ENCODE data around the gene CALM3.

- TF ChIP-seq REST (IDR thresholded peaks at IDR 0.05; ENCODE audit: insufficient read depth in 1 of 2, low read depth in 2 of 2, low read length in 2 of 2) (no peak), POLR2AphosphoS5 (IDR thresholded peaks at IDR 0.05; ENCODE audit: low read depth, low read length) (no peak), TAF1 (IDR thresholded peaks at IDR 0.05; ENCODE audit: borderline replicate concordance, insufficient read depth, low read length) (no peak)
Measured at GRCh38 chr19:46634656-46635218, 33.6 kb downstream of the CALM3 start.

Data from PFSK-1 (cell line).